ENCODE measurements around the gene RABAC1.

DNA sequence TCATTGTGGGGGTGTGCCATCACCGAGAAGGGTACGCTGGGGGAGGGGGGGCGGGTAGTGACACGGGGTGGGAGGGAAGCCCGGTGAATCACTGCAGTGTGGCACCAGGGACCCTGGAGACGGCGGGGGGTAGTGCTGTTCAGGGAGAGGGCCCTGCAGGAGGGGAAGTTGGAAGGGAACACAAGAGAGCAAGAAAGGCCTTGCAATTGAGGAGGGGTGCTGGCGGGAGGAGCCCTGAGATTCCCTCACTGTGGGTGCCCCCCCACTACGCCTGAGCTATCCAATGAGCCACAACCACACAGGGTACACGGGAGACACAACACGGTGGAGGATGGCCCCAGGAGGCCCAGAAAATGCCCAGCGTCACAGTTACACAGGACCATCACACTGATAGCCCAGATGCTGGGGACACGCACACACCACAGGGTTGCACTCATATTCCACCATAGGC, 35.4 kb upstream of the RABAC1 start:
- no peak for TF ChIP-seq EZH2 (optimal IDR thresholded peaks at IDR 0.05; ENCODE audit: low read depth, low read length)
- TF ChIP-seq, protein P1, sequence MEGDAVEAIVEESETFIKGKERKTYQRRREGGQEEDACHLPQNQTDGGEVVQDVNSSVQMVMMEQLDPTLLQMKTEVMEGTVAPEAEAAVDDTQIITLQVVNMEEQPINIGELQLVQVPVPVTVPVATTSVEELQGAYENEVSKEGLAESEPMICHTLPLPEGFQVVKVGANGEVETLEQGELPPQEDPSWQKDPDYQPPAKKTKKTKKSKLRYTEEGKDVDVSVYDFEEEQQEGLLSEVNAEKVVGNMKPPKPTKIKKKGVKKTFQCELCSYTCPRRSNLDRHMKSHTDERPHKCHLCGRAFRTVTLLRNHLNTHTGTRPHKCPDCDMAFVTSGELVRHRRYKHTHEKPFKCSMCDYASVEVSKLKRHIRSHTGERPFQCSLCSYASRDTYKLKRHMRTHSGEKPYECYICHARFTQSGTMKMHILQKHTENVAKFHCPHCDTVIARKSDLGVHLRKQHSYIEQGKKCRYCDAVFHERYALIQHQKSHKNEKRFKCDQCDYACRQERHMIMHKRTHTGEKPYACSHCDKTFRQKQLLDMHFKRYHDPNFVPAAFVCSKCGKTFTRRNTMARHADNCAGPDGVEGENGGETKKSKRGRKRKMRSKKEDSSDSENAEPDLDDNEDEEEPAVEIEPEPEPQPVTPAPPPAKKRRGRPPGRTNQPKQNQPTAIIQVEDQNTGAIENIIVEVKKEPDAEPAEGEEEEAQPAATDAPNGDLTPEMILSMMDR (IDR thresholded peaks at IDR 0.05; ENCODE audit: low read length): no peak
- TF ChIP-seq EZH2phosphoT487 (IDR thresholded peaks at IDR 0.05; ENCODE audit: low read length): no peak

Measured in MM.1S (cell line).